Measurements from ENCODE around the gene DLG4.

Gene DLG4

DNA sequence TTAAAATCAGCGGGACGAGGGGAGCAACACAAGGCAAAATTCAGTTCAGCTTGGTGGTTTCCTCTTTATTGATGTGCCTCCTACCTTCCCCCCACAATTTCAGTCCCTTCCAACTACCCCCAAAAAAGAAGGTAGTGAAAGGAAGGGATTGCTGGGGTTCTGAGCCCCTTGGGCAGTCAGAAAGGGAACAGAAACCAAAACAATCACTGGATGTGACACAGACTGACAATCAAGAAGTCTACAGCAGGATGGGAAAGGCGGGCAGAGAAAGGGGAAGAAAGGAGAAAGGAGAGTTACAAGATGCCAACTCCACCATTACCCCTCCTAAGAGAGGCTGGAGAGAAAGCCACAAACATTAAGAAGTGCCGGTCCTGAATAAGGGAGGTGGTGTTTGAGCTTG is 20.7 kb upstream of the DLG4 start:
- TF ChIP-seq, protein P1, sequence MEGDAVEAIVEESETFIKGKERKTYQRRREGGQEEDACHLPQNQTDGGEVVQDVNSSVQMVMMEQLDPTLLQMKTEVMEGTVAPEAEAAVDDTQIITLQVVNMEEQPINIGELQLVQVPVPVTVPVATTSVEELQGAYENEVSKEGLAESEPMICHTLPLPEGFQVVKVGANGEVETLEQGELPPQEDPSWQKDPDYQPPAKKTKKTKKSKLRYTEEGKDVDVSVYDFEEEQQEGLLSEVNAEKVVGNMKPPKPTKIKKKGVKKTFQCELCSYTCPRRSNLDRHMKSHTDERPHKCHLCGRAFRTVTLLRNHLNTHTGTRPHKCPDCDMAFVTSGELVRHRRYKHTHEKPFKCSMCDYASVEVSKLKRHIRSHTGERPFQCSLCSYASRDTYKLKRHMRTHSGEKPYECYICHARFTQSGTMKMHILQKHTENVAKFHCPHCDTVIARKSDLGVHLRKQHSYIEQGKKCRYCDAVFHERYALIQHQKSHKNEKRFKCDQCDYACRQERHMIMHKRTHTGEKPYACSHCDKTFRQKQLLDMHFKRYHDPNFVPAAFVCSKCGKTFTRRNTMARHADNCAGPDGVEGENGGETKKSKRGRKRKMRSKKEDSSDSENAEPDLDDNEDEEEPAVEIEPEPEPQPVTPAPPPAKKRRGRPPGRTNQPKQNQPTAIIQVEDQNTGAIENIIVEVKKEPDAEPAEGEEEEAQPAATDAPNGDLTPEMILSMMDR (IDR thresholded peaks at IDR 0.05; ENCODE audit: low read depth, low read length): no peak
- peak overlapping the region in 1 of 2 donors; percentile 76 for H3K4me3 ChIP-seq (replicated peaks in 1 of 2; ENCODE audit: low read depth in 2 of 2, low read length in 2 of 2)
- no peak for DNase-seq (ENCODE audit: low read depth in 2 of 2)

DNA sequence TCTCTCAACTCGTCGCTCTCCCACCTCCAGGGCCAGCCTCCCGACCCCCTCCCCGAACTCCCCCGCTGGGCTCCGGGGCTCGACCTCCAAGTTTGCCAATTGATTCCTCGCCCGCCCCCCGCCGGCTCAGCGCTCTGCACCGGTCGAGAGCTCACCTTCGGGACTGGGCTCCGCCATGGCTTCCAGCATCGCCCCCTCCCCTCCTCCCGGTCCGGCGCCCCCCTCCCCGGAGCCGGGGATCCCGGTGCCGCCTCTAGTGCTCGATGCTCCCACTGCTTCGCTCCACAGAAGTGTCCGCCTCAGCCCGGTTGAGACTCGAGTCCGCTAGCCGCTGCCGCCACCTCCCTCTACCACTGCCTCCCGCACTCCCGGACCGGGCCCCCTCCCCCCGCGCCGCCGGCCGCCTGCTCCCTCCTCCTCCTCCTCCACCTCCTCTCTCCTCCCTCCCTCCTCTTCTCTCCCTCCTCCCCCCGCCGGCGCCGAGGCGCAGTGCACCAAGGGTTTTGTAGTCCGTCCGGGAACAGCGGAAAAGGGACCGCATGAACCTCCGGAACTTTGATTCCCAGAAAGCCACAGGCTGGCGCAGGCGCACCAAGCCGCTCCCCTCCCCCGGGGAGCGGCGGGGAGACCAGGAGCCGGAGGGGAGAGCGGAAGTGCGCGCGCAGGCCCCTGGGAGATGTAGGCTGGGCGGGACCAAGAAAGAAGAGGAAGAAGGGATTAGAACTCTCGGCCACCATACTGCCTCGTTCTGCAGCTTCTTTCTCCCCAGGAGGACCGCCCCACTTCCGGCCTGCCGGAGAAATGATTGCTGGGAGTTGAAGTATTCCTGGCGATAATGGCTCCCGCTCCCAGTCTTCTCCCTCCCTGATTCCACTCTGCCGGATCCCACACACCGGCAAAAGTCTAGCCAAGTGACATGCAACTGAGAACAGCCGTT is 19.7 kb upstream of the DLG4 start, which contains the start of gene PHF23:
Gene PHF23, minus strand, starts transcription at position 367 of the 937 bp plus-strand sequence. Its CDS starts 178 bp downstream, at position 189.
- H3K4me3 ChIP-seq (replicated peaks in 1 of 2; ENCODE audit: low read depth in 2 of 2, low read length in 2 of 2): peak within 1 kb of the TSS; percentile 94 to 100
- TF ChIP-seq, protein P1 (IDR thresholded peaks at IDR 0.05; ENCODE audit: low read depth, low read length): no peak
- peak; percentile 100 for DNase-seq (ENCODE audit: low read depth in 2 of 2)

DNA sequence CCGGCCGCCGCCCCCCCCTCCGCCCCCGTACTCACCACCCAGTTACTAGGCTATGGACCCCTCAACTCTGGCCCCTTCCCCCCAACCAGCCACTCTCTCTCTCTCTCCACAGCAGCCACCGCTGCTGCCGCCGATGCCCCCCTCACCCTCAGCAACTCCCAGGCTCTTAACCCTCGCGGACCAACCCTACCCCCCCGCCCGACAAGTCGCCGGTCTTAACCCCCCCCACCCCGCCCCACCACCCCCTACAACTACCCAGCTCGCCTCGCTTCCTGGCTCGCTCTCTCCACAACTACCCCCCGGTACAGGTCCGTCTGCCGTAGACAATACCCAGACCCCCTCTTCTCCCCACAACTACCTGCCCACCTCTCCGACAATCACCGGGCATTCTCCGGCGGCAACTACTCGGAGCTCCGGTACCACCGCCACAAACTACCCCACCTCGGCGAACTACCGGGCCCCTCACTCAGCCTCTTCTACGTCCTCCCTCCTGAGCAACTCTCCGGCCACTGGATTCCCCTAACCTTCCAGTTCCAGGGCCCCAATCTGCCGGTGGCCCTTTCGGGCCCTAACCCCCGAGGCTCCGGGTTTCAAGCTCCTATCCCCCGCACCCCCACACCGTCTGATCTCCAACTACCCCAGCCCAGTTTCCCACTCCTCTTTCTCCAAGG is 18.9 kb upstream of the DLG4 start:
- DNase-seq (ENCODE audit: low read depth in 2 of 2): peak in 1 of 2 donors; percentile 44
- TF ChIP-seq, protein P1 (IDR thresholded peaks at IDR 0.05; ENCODE audit: low read depth, low read length): no peak
- H3K4me3 ChIP-seq (replicated peaks in 1 of 2; ENCODE audit: low read depth in 2 of 2, low read length in 2 of 2): peak overlapping the region; percentile 94 to 100

DNA sequence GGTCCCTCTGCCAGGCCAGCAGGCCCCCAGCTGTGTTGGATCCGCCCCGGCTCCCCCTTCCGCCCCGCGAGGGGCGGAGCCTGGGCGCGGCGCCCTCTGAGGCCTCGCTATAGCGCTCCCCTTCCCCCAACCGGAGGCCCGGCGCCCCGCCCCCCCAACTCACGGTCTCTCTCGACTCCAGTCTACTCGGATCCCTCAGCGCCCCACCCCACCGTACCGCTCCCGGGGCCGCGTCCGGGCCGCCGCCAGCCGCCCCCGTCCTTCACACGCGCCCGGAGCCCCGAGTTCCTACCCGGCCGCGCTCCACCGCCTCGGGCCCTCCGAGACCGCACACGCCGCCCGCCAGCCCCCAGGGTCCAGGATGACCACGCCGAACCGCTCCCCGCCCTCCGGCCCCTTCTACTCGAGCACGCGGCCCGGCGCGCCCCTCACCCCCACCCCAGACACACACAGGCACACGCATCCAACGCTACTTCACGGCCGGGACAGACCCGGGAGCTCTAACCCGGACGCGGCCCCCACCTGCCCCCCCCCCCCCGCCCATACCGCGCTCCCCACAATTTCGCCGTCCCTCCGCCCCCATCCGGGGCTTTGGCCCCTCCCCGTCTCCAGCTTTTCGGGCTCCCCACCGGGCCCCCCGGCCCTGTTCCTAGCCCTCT is 18.3 kb upstream of the DLG4 start:
- peak overlapping the region; percentile 94 to 100 for H3K4me3 ChIP-seq (replicated peaks in 1 of 2; ENCODE audit: low read depth in 2 of 2, low read length in 2 of 2)
- DNase-seq (ENCODE audit: low read depth in 2 of 2): peak; percentile 71 to 79
- TF ChIP-seq, protein P1 (IDR thresholded peaks at IDR 0.05; ENCODE audit: low read depth, low read length): no peak

DNA sequence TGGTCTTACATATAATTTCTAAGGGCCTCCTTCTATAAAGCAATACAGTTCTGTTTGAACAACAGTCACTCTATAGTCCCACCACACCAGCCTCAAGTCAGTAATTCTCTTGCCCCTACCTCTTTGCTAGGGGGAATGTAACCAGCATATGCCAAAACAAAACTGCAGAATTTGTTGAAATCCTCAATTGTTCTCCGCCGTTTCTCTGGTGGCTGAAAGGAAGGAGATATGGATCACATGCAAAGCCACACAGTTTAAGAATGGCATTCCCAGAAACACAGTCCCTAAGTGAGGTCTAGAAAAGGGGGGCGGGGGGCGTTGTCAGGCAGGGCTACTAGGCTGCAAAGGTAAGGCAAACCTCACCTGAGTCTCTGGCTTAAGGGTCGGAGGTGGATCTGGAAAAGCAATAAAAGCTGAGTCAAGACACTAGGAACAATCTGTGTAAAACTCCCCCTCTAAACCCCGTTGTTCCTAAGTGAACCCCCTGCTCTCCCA is 17.7 kb upstream of the DLG4 start:
- no peak for DNase-seq (ENCODE audit: low read depth in 2 of 2)
- TF ChIP-seq, protein P1 (IDR thresholded peaks at IDR 0.05; ENCODE audit: low read depth, low read length): no peak
- peak overlapping the region; percentile 94 to 100 for H3K4me3 ChIP-seq (replicated peaks in 1 of 2; ENCODE audit: low read depth in 2 of 2, low read length in 2 of 2)

DNA sequence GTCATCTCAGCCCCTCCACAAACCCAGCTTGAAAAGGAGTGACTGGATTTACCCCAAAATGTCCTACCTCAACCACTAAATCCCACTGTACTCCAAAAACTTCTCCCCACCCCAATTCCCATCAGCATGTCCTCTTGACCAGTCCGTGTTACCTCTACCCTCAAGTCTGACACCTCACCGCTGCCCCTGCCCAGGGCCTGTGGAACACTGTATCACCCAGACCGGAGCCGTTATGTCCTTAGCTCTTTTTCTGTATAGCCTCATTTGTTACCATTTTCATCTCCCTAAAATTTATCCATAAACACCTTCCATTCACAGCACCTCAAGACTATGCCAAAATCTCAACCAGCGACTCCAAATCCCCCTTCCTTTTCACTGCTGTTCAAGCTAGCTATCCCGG is 17.2 kb upstream of the DLG4 start:
- peak overlapping the region in 1 of 2 donors; percentile 100 for H3K4me3 ChIP-seq (replicated peaks in 1 of 2; ENCODE audit: low read depth in 2 of 2, low read length in 2 of 2)
- TF ChIP-seq, protein P1 (IDR thresholded peaks at IDR 0.05; ENCODE audit: low read depth, low read length): no peak
- DNase-seq (ENCODE audit: low read depth in 2 of 2): no peak
